Peyer's patch (tissue), 4 donors: Measurements from ENCODE around the gene SERHL2.

Experiments used
- CTCF ChIP-seq, 6 experiments: fragments of 450-650 bp in 4 of 6; fragments of 200-600 bp in 2 of 6; sonication (generic) in 1 of 6; IDR thresholded peaks; one replicate each; pipeline ENCODE4 v1.5.1; 2017 to 2019; ENCODE audit warnings: antibody characterized with exemption in 6 of 6, mild to moderate bottlenecking in 3 of 6, moderate library complexity in 1 of 6
- POLR2A ChIP-seq, 2 donors: fragments of 450-650 bp; IDR thresholded peaks; one replicate each; pipeline ENCODE4 v1.5.1; 2017; ENCODE audit warnings: antibody characterized with exemption in 2 of 2, mild to moderate bottlenecking in 2 of 2, moderate library complexity in 2 of 2

DNA sequence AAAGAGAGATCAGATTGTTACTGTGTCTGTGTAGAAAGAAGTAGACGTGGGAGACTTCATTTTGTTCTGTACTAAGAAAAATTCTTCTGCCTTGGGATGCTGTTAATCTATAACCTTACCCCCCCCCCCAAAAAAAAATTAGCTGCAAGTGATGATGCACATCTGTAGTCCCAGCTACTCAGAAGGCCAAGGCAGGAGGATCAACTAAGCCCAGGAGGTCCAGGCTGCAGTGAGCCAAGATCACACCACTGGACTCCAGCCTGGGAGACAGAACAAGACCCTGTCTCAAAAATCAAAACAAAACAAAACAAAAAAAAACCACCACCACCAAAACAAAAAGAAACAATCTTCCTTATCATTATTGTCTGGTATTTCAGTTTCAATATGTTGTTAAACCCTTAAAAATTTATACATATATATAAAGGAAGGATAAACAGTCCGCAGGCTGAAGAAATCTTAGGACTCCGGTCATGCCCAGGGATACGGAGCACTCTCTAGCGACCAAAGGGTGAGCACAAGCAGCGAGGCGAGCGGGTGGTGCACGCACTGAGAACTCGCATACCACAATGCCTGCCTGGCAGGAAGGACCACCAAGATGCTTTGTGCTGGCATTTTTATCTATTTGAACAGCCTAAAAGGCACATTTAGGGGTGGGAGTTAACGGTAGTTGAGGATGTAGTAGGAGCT is 54.5 kb downstream of the SERHL2 start:
- TF ChIP-seq CTCF (IDR thresholded peaks at IDR 0.05) (no peak), POLR2A (IDR thresholded peaks at IDR 0.05) (no peak)
